MCF 10A (cell line): Measurements from ENCODE around the gene CDC42EP3. TPM values are rescaled to one million over a fixed set of nuclear protein-coding genes. Genes with fewer than 3 reads are reported as not detected.

Source experiments
- BruUV-seq: library from RNA; stranded (reverse); fragments of 400-500 nt; replicated peaks from 2 replicates; lab custom pipeline; 2021; lab: Mats Ljungman, UMichigan
- CTCF ChIA-PET: fragments of 300-600 bp; sonication (Branson Sonifier 250); formaldehyde crosslinking; extraction: SDS; loops from one replicate; lab custom pipeline; 2021; ENCODE audit warnings: antibody characterized with exemption, inconsistent platforms; lab: Yijun Ruan, JAX
- POLR2A ChIA-PET: fragments of 300-600, 350-650 bp; sonication (Branson Sonifier 250); formaldehyde crosslinking; extraction: SDS; loops from one replicate; lab custom pipeline; 2020; ENCODE audit warnings: antibody characterized with exemption, inconsistent platforms; lab: Yijun Ruan, JAX
- DNase-seq: peaks from one replicate; pipeline ENCODE4 v3.0.0-alpha.2; 2018; ENCODE audit not compliant: unreplicated experiment
- H3K27ac Mint-ChIP-seq: one replicate; pipeline ENCODE4 v1.8.0; 2022; ENCODE audit warnings: mild to moderate bottlenecking, low read depth, mixed read lengths; ENCODE audit not compliant: unreplicated experiment
- H3K27me3 Mint-ChIP-seq: one replicate; pipeline ENCODE4 v1.8.0; 2022; ENCODE audit warnings: mixed read lengths; ENCODE audit not compliant: insufficient read depth, unreplicated experiment
- H3K36me3 Mint-ChIP-seq: one replicate; pipeline ENCODE4 v1.8.0; 2022; ENCODE audit warnings: mild to moderate bottlenecking, moderate library complexity, mixed read lengths; ENCODE audit not compliant: insufficient read depth, unreplicated experiment
- H3K4me1 Mint-ChIP-seq: one replicate; pipeline ENCODE4 v1.8.0; 2022; ENCODE audit warnings: mixed read lengths; ENCODE audit not compliant: insufficient read depth, unreplicated experiment
- H3K4me3 Mint-ChIP-seq: one replicate; pipeline ENCODE4 v1.8.0; 2022; ENCODE audit warnings: mild to moderate bottlenecking, moderate library complexity, mixed read lengths; ENCODE audit not compliant: unreplicated experiment
- H3K9me3 Mint-ChIP-seq: one replicate; pipeline ENCODE4 v1.8.0; 2022; ENCODE audit warnings: mixed read lengths; ENCODE audit not compliant: unreplicated experiment
- CTCF ChIP-seq: fragments of 200-600 bp; IDR thresholded peaks from one replicate; pipeline ENCODE4 v1.8.0; 2022; ENCODE audit warnings: antibody characterized with exemption, mild to moderate bottlenecking; ENCODE audit not compliant: unreplicated experiment
- intact Hi-C: fragments of 100-400 bp; cut with micrococcal nuclease; formaldehyde crosslinking; loops from 2 replicates; pipeline ENCODE4 v1.14.1; 2022
- total RNA-seq: library from RNA; stranded (reverse); gene quantifications from 2 replicates; pipeline ENCODE4 v1.2.3, GENCODE V29; 2022

The CDC42EP3 gene
- total RNA-seq, 1 experiment from 2014 or later = 61.3 TPM

- Mint-ChIP-seq H3K27ac (no peak overlapping the region), H3K27me3 (no peaks in the 10 kb centered on the region), H3K4me1 (peaks cover 5% of the 10 kb centered on the region), H3K4me3 (no peak overlapping the region), H3K9me3 (peaks cover 7% of the 10 kb centered on the region), H3K36me3 (no peaks in the 10 kb centered on the region)
- TF ChIP-seq CTCF = no peak
- CTCF ChIA-PET = interaction anchor here (0.6 to 1.7 kb wide), 4 partner anchors 43 to 306 kb away, joined by 3 to 5 read pairs (median 3); no protein-coding TSS in a partner anchor
- intact Hi-C loops = no loop called here
- no peak for DNase-seq
- BruUV-seq = no TSS peak
- POLR2A ChIA-PET = interaction anchor here (0.8 kb wide), 1 partner anchor 12 kb away, joined by 3 read pairs; no protein-coding TSS in a partner anchor
Observed at GRCh38 chr2:37718515-37719161, 47.2 kb upstream of the CDC42EP3 start.

- intact Hi-C loops = loop anchor here (2.0 kb wide), 1 partner anchor 56 kb away; no protein-coding TSS in a partner anchor
- no peak overlapping the region for H3K4me3 Mint-ChIP-seq
- H3K27ac Mint-ChIP-seq = peak overlapping the region; percentile 46
- BruUV-seq = no TSS peak
- CTCF ChIA-PET = interaction anchor here (0.5 kb wide), 1 partner anchor 26 kb away, joined by 4 read pairs; no protein-coding TSS in a partner anchor
- no peaks in the 10 kb centered on the region for H3K36me3 Mint-ChIP-seq
- peak; percentile 61 for DNase-seq
- peaks cover 20% of the 10 kb centered on the region for H3K4me1 Mint-ChIP-seq
- POLR2A ChIA-PET = interaction anchor here (0.7 to 1.3 kb wide), 2 partner anchors 10 to 43 kb away, joined by 3 to 4 read pairs; no protein-coding TSS in a partner anchor
- peaks cover 7% of the 10 kb centered on the region for H3K9me3 Mint-ChIP-seq
- no peaks in the 10 kb centered on the region for H3K27me3 Mint-ChIP-seq
- TF ChIP-seq CTCF = no peak
Observed at GRCh38 chr2:37713258-37713700, 41.8 kb upstream of the CDC42EP3 start.

GRCh38 chr2:37711831-37712230 is 40.4 kb upstream of the CDC42EP3 start:
- ChIA-PET CTCF (interaction anchor here (0.9 kb wide), 1 partner anchor 32 kb away, joined by 3 read pairs; no protein-coding TSS in a partner anchor), POLR2A (interaction anchor here (0.6 to 1.1 kb wide), 2 partner anchors 39 to 56 kb away, joined by 4 read pairs; no protein-coding TSS in a partner anchor)
- no peak for TF ChIP-seq CTCF
- peaks cover 7% of the 10 kb centered on the region for H3K9me3 Mint-ChIP-seq
- peaks cover 20% of the 10 kb centered on the region for H3K4me1 Mint-ChIP-seq
- no peaks in the 10 kb centered on the region for H3K27me3 Mint-ChIP-seq
- H3K36me3 Mint-ChIP-seq = no peaks in the 10 kb centered on the region
- H3K27ac Mint-ChIP-seq = peak overlapping the region; percentile 66
- DNase-seq = no peak
- no peak overlapping the region for H3K4me3 Mint-ChIP-seq
- BruUV-seq = no TSS peak
- intact Hi-C loops = loop anchor here (2.0 kb wide), 1 partner anchor 57 kb away; no protein-coding TSS in a partner anchor

- Mint-ChIP-seq H3K9me3 (peaks cover 3% of the 10 kb centered on the region), H3K27me3 (no peaks in the 10 kb centered on the region), H3K36me3 (no peaks in the 10 kb centered on the region), H3K4me1 (peaks cover 20% of the 10 kb centered on the region), H3K27ac (peak overlapping the region; percentile 66), H3K4me3 (no peak overlapping the region)
- TF ChIP-seq CTCF = no peak
- BruUV-seq = no TSS peak
- DNase-seq = peak; percentile 56
- CTCF ChIA-PET = interaction anchor here (0.8 to 0.9 kb wide), 2 partner anchors 14 to 32 kb away, joined by 3 read pairs; no protein-coding TSS in a partner anchor
- POLR2A ChIA-PET = interaction anchor here (0.6 to 1.1 kb wide), 2 partner anchors 39 to 56 kb away, joined by 4 read pairs; no protein-coding TSS in a partner anchor
- intact Hi-C loops = no loop called here
Observed at GRCh38 chr2:37711308-37711731, 39.9 kb upstream of the CDC42EP3 start.
